Memory B cell (primary cell): ENCODE results near the gene EPB42.
"Not testable (repeated sequence)": the region's sequence is repeated elsewhere in the genome, so short reads cannot be mapped to it uniquely, and the experiment has no call there.

Experiments
- ATAC-seq: fragments of 150-1000 bp; cut with Tn5 transposase; 2 replicates; pipeline ENCODE4 v1.10.0; 2021; ENCODE audit warnings: low read depth, mild to moderate bottlenecking, moderate library complexity
- DNase-seq, 2 donors: peaks; one replicate each; pipeline ENCODE4 v3.0.0; 2022; ENCODE audit warnings: low spot score in 2 of 2
- H3K27ac Mint-ChIP-seq: one replicate; pipeline ENCODE4 v1.8.0; 2022; ENCODE audit warnings: mild to moderate bottlenecking, moderate library complexity, mixed read lengths
- H3K27me3 Mint-ChIP-seq: one replicate; pipeline ENCODE4 v1.8.0; 2022; ENCODE audit warnings: mixed read lengths
- H3K36me3 Mint-ChIP-seq: one replicate; pipeline ENCODE4 v1.8.0; 2022; ENCODE audit warnings: mild to moderate bottlenecking, mixed read lengths
- H3K4me1 Mint-ChIP-seq: one replicate; pipeline ENCODE4 v1.8.0; 2022; ENCODE audit warnings: mixed read lengths
- H3K4me3 Mint-ChIP-seq: one replicate; pipeline ENCODE4 v1.8.0; 2022; ENCODE audit warnings: mild to moderate bottlenecking, moderate library complexity, mixed read lengths
- H3K9me3 Mint-ChIP-seq: one replicate; pipeline ENCODE4 v1.8.0; 2022; ENCODE audit warnings: mixed read lengths

EPB42 gene

GRCh38 chr15:43211224-43211735 is 9.5 kb downstream of the EPB42 start:
- ATAC-seq (no peak), DNase-seq (no peak)
- Mint-ChIP-seq H3K27me3 (peaks cover 15% of the 10 kb centered on the region), H3K36me3 (no peaks in the 10 kb centered on the region), H3K9me3 (no peaks in the 10 kb centered on the region), H3K4me1 (no peaks in the 10 kb centered on the region), H3K27ac (no peak overlapping the region), H3K4me3 (no peak overlapping the region)

GRCh38 chr15:43210807-43211206 is 10.0 kb downstream of the EPB42 start:
- ATAC-seq (no peak), DNase-seq (no peak)
- Mint-ChIP-seq H3K27ac (no peak overlapping the region), H3K27me3 (peaks cover 16% of the 10 kb centered on the region), H3K9me3 (no peaks in the 10 kb centered on the region), H3K4me3 (no peak overlapping the region), H3K4me1 (no peaks in the 10 kb centered on the region), H3K36me3 (no peaks in the 10 kb centered on the region)

GRCh38 chr15:43210172-43210745 is 10.6 kb downstream of the EPB42 start:
- H3K9me3 Mint-ChIP-seq, result no peaks in the 10 kb centered on the region
- peaks cover 17% of the 10 kb centered on the region for H3K27me3 Mint-ChIP-seq
- DNase-seq (no peak), ATAC-seq (no peak)
- no peaks in the 10 kb centered on the region for H3K36me3 Mint-ChIP-seq
- no peak overlapping the region for H3K4me3 Mint-ChIP-seq
- H3K4me1 Mint-ChIP-seq, result no peaks in the 10 kb centered on the region
- no peak overlapping the region for H3K27ac Mint-ChIP-seq

GRCh38 chr15:43209059-43209824 is 11.6 kb downstream of the EPB42 start:
- ATAC-seq, result no peak
- no peak overlapping the region for H3K4me3 Mint-ChIP-seq
- no peak overlapping the region for H3K27ac Mint-ChIP-seq
- H3K4me1 Mint-ChIP-seq, result peaks cover 4% of the 10 kb centered on the region
- no peaks in the 10 kb centered on the region for H3K36me3 Mint-ChIP-seq
- DNase-seq, result no peak
- H3K27me3 Mint-ChIP-seq, result peaks cover 17% of the 10 kb centered on the region
- H3K9me3 Mint-ChIP-seq, result no peaks in the 10 kb centered on the region

- H3K4me3 Mint-ChIP-seq, result no peak overlapping the region
- H3K36me3 Mint-ChIP-seq, result no peaks in the 10 kb centered on the region
- H3K27me3 Mint-ChIP-seq, result peaks cover 17% of the 10 kb centered on the region
- no peaks in the 10 kb centered on the region for H3K9me3 Mint-ChIP-seq
- ATAC-seq, result no peak
- no peak overlapping the region for H3K27ac Mint-ChIP-seq
- H3K4me1 Mint-ChIP-seq, result peaks cover 8% of the 10 kb centered on the region
- no peak for DNase-seq
Observed at GRCh38 chr15:43208052-43209002, 12.5 kb downstream of the EPB42 start.

- Mint-ChIP-seq H3K4me3 (no peak overlapping the region), H3K27ac (no peak overlapping the region), H3K27me3 (peaks cover 17% of the 10 kb centered on the region), H3K36me3 (no peaks in the 10 kb centered on the region), H3K9me3 (no peaks in the 10 kb centered on the region), H3K4me1 (peaks cover 8% of the 10 kb centered on the region)
- DNase-seq (no peak), ATAC-seq (no peak)
Observed at GRCh38 chr15:43207024-43207423, 13.8 kb downstream of the EPB42 start.

GRCh38 chr15:43206054-43206453 is 14.8 kb downstream of the EPB42 start:
- ATAC-seq (no peak), DNase-seq (no peak)
- peaks cover 8% of the 10 kb centered on the region for H3K4me1 Mint-ChIP-seq
- no peak overlapping the region for H3K27ac Mint-ChIP-seq
- H3K36me3 Mint-ChIP-seq, result no peaks in the 10 kb centered on the region
- no peaks in the 10 kb centered on the region for H3K9me3 Mint-ChIP-seq
- H3K4me3 Mint-ChIP-seq, result no peak overlapping the region
- H3K27me3 Mint-ChIP-seq, result peaks cover 17% of the 10 kb centered on the region

- Mint-ChIP-seq H3K4me3 (no peak overlapping the region), H3K27me3 (peaks cover 11% of the 10 kb centered on the region), H3K9me3 (peaks cover 1% of the 10 kb centered on the region), H3K36me3 (peaks cover 2% of the 10 kb centered on the region), H3K4me1 (peaks cover 10% of the 10 kb centered on the region), H3K27ac (peak overlapping the region; percentile 2)
- DNase-seq (no peak), ATAC-seq (peak; percentile 78)
Observed at GRCh38 chr15:43204016-43204901, 16.6 kb downstream of the EPB42 start.

- Mint-ChIP-seq H3K4me3 (no peak overlapping the region), H3K27ac (no peak overlapping the region), H3K4me1 (peaks cover 21% of the 10 kb centered on the region), H3K36me3 (peaks cover 22% of the 10 kb centered on the region), H3K9me3 (peaks cover 7% of the 10 kb centered on the region), H3K27me3 (no peaks in the 10 kb centered on the region)
- no peak for ATAC-seq
- no peak for DNase-seq
Observed at GRCh38 chr15:43199945-43200488, 20.8 kb downstream of the EPB42 start.

GRCh38 chr15:43198992-43199391 is 21.8 kb downstream of the EPB42 start:
- Mint-ChIP-seq H3K4me1 (peaks cover 15% of the 10 kb centered on the region), H3K36me3 (peaks cover 25% of the 10 kb centered on the region), H3K27me3 (no peaks in the 10 kb centered on the region), H3K4me3 (no peak overlapping the region), H3K9me3 (peaks cover 7% of the 10 kb centered on the region), H3K27ac (no peak overlapping the region)
- ATAC-seq, result no peak
- DNase-seq, result no peak

- peaks cover 25% of the 10 kb centered on the region for H3K36me3 Mint-ChIP-seq
- H3K4me1 Mint-ChIP-seq, result peaks cover 13% of the 10 kb centered on the region
- H3K4me3 Mint-ChIP-seq, DNase-seq, ATAC-seq, H3K9me3 Mint-ChIP-seq, H3K27me3 Mint-ChIP-seq: not testable (repeated sequence)
- H3K27ac Mint-ChIP-seq, result peak overlapping the region; percentile 2
Observed at GRCh38 chr15:43198556-43198955, 22.3 kb downstream of the EPB42 start.

GRCh38 chr15:43197773-43198172 is 23.0 kb downstream of the EPB42 start:
- not testable (repeated sequence) for H3K9me3 Mint-ChIP-seq, DNase-seq, H3K4me3 Mint-ChIP-seq, H3K27me3 Mint-ChIP-seq, ATAC-seq
- H3K4me1 Mint-ChIP-seq, result peaks cover 13% of the 10 kb centered on the region
- H3K27ac Mint-ChIP-seq, result peak overlapping the region; percentile 2
- peaks cover 27% of the 10 kb centered on the region for H3K36me3 Mint-ChIP-seq
